Stimulated activated CD4-positive, alpha-beta T cell treated with anti-CD3 and anti-CD28 coated beads, Interleukin-4, amount 100 ng/mL, for 4 hours (primary cell): ENCODE results near the gene UBE3D.
"Not testable (repeated sequence)": the region's sequence is repeated elsewhere in the genome, so short reads cannot be mapped to it uniquely, and the experiment has no call there.

Source experiments
- DNase-seq, 2 experiments: peaks; one replicate each; pipeline ENCODE4 v3.0.0-alpha.2; 2020

Gene UBE3D

GRCh38 chr6:82971877-82972460 is 93.7 kb downstream of the UBE3D start:
- DNase-seq, result no peak

- DNase-seq, result no peak
These were observed 94.8 kb downstream of the UBE3D start for GRCh38 chr6:82970839-82971238.

GRCh38 chr6:82968708-82969107 is 96.9 kb downstream of the UBE3D start:
- DNase-seq, result no peak

- DNase-seq, result no peak
These were observed 102.3 kb downstream of the UBE3D start for GRCh38 chr6:82963191-82963925.

GRCh38 chr6:82959385-82959941 is 106.2 kb downstream of the UBE3D start:
- DNase-seq, result no peak

GRCh38 chr6:82958551-82958950 is 107.1 kb downstream of the UBE3D start:
- DNase-seq, result no peak

- no peak for DNase-seq
These were observed 107.8 kb downstream of the UBE3D start for GRCh38 chr6:82957868-82958245.

- no peak for DNase-seq
These were observed 108.3 kb downstream of the UBE3D start for GRCh38 chr6:82957171-82957867.

- no peak for DNase-seq
These were observed 109.8 kb downstream of the UBE3D start for GRCh38 chr6:82955841-82956240.

GRCh38 chr6:82954937-82955577 is 110.6 kb downstream of the UBE3D start:
- no peak for DNase-seq

GRCh38 chr6:82954356-82954755 is 111.3 kb downstream of the UBE3D start:
- no peak for DNase-seq

GRCh38 chr6:82953871-82954270 is 111.8 kb downstream of the UBE3D start:
- DNase-seq, result no peak

GRCh38 chr6:82951935-82952334 is 113.7 kb downstream of the UBE3D start:
- no peak for DNase-seq

GRCh38 chr6:82951389-82951788 is 114.3 kb downstream of the UBE3D start:
- no peak for DNase-seq

GRCh38 chr6:82930915-82931314 is 134.7 kb downstream of the UBE3D start:
- DNase-seq, result not testable (repeated sequence)

GRCh38 chr6:82924799-82925535 is 140.7 kb downstream of the UBE3D start:
- DNase-seq, result no peak

- DNase-seq, result no peak
These were observed 144.4 kb downstream of the UBE3D start for GRCh38 chr6:82921258-82921657.

- DNase-seq, result no peak
These were observed 148.1 kb downstream of the UBE3D start for GRCh38 chr6:82917346-82918064.

- no peak for DNase-seq
These were observed 150.0 kb downstream of the UBE3D start for GRCh38 chr6:82915666-82916065.

- DNase-seq, result no peak
These were observed 151.1 kb downstream of the UBE3D start for GRCh38 chr6:82914511-82914910.

- DNase-seq, result no peak
These were observed 154.8 kb downstream of the UBE3D start for GRCh38 chr6:82910820-82911219.

GRCh38 chr6:82910395-82910794 is 155.2 kb downstream of the UBE3D start:
- no peak for DNase-seq
